ENCODE results near the gene ZNF385D.

ZNF385D gene

DNA sequence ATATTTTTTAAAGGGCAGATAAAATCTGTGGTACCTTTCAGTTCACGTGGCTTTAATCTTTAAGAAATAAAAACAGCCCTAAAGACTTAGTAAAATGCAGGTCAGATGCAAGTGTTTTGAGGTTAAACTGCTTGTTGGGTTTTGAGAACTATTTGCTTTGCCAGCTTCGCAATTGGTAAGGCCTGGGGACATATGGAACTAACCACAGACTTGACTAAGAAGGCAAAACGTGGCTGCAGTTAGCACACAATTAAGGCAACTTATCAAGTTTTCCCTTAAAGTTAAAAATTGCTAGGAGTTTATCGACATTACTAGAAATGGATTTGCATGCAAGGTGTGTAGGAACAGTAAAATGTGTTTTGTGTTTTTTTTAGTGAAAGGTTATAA lies 206.9 kb downstream of the ZNF385D start:
- FAIRE-seq (no peak), DNase-seq (ENCODE audit: insufficient read length, low spot score) (no peak)
- TF ChIP-seq CTCF (IDR thresholded peaks at IDR 0.05; ENCODE audit: insufficient read depth, missing control alignments): no peak

- FAIRE-seq (no peak), DNase-seq (ENCODE audit: insufficient read length, low spot score) (no peak)
- TF ChIP-seq CTCF (IDR thresholded peaks at IDR 0.05; ENCODE audit: insufficient read depth, missing control alignments): no peak
Measured at GRCh38 chr3:21543380-21544075, 207.5 kb downstream of the ZNF385D start.

DNA sequence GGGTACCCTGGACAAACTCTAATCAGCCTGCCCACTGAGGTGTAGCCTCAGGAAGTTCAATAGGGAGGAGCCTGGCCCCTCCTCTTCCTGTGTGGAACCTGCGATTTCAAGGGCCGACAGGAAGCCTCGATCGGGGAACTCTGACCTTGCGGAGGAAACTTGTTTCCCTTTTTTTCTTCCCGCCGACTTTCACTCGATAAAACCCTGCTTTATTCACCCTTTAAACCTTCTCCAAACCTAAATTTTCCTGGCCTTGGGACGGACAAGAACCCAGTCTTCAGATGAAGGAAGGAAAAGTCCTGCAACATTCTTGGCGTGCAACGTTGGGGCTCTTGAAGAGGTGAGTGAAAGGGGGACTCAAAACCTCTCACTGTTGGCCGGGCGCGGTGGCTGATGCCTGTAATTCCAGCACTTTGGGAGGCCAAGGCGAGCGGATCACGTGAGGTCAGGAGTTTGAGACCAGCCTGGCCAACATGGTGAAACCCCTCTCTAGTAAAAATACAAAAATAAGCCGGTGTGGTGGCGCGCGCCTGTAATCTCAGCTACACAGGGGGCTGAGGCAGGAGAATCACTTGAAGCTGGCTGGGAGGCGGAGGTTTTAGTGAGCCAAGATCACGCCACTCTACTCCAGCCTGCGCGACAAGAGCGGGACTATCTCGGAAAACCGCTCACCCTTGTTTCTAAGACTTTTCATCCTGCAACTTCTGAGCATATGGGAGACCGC lies 208.2 kb downstream of the ZNF385D start:
- DNase-seq (ENCODE audit: insufficient read length, low spot score): no peak
- FAIRE-seq: no peak
- TF ChIP-seq CTCF (IDR thresholded peaks at IDR 0.05; ENCODE audit: insufficient read depth, missing control alignments): no peak

DNA sequence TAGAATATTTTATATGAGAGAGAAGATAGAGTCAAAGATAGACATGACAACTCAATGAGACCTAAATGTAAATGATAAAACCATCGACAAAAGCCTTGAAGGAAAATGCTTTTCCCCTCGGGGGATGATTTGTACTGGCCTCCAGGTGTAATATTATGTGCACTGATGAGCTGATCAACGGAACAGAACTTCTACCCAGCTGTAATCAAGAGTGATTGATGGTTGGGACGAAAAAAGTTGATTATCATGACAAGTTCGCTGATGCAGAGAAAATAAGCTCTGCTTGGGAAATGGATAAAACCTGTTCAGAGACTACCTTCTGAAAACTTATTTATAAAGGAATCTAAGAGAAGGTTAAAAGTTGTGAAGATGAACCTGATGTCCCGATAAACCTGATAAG lies 210.7 kb downstream of the ZNF385D start:
- FAIRE-seq: no peak
- no peak for TF ChIP-seq CTCF (IDR thresholded peaks at IDR 0.05; ENCODE audit: insufficient read depth, missing control alignments)
- no peak for DNase-seq (ENCODE audit: insufficient read length, low spot score)

GRCh38 chr3:21534462-21534861 lies 216.5 kb downstream of the ZNF385D start:
- DNase-seq (ENCODE audit: insufficient read length, low spot score) (no peak), FAIRE-seq (no peak)
- TF ChIP-seq CTCF (IDR thresholded peaks at IDR 0.05; ENCODE audit: insufficient read depth, missing control alignments): no peak

GRCh38 chr3:21533002-21533401 lies 218.0 kb downstream of the ZNF385D start:
- DNase-seq (ENCODE audit: insufficient read length, low spot score): no peak

More at GRCh38 chr3:21533002-21533401, 218.0 kb downstream of the ZNF385D start:
- no peak for TF ChIP-seq CTCF (IDR thresholded peaks at IDR 0.05; ENCODE audit: insufficient read depth, missing control alignments)
- FAIRE-seq: no peak
